ENCODE measurements around the gene FDX1. TPM values are rescaled to one million over a fixed set of nuclear protein-coding genes. Genes with fewer than 3 reads are reported as not detected.

The FDX1 gene, protein sequence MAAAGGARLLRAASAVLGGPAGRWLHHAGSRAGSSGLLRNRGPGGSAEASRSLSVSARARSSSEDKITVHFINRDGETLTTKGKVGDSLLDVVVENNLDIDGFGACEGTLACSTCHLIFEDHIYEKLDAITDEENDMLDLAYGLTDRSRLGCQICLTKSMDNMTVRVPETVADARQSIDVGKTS
- 14.8 and 21.5 TPM in 2 replicates for polyA plus RNA-seq

DNA sequence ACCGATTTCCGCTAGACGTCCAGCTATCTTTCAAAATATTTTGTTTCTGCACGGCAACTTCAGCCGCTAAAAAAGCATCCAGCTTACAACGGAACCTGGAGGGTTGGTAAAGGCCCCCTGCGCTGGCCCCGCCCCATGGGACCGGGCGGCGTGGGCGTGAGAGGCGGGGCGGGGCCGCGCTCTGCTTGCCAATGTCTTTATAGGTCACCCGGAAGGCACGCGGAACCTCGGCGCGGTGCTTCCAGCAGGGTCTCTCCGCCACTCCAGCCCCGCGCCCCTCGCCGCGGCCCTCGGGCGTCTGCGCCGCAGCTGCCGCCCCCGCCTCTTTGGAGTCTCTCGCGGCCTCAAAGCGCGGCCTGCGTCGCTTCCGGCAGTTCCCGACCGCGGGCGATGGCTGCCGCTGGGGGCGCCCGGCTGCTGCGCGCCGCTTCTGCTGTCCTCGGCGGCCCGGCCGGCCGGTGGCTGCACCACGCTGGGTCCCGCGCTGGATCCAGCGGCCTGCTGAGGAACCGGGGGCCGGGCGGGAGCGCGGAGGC, at the start of gene FDX1:
TSS of gene FDX1 (plus strand) at position 218 of the 536 bp plus-strand sequence. CDS start at position 391, 173 bp downstream.

Other genes starting within 250 kb of the FDX1 start
- gene RDX, start 133.3 kb upstream of the FDX1 start, polyA plus RNA-seq = 48.9 and 66.2 TPM in 2 replicates

Measured in Purkinje cell (primary cell).